Measurements from ENCODE around the gene SNX21.
"Not testable (repeated sequence)": the region's sequence is repeated elsewhere in the genome, so short reads cannot be mapped to it uniquely, and the experiment has no call there.

GRCh38 chr20:45829673-45830106, 3.9 kb upstream of the SNX21 start:
- TF ChIP-seq POLR2A (IDR thresholded peaks at IDR 0.05; ENCODE audit: low read length); CTCF (IDR thresholded peaks at IDR 0.05); REST (IDR thresholded peaks at IDR 0.05); JUNB (IDR thresholded peaks at IDR 0.05): not testable (repeated sequence)

Data from A549 (cell line).